Measurements from ENCODE around the gene GUCA2A. TPM values are rescaled to one million over a fixed set of nuclear protein-coding genes. Genes with fewer than 3 reads are reported as not detected.
"Not testable (repeated sequence)": the region's sequence is repeated elsewhere in the genome, so short reads cannot be mapped to it uniquely, and the experiment has no call there.

The GUCA2A gene, protein sequence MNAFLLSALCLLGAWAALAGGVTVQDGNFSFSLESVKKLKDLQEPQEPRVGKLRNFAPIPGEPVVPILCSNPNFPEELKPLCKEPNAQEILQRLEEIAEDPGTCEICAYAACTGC
- polyA plus RNA-seq, result not detected

DNA sequence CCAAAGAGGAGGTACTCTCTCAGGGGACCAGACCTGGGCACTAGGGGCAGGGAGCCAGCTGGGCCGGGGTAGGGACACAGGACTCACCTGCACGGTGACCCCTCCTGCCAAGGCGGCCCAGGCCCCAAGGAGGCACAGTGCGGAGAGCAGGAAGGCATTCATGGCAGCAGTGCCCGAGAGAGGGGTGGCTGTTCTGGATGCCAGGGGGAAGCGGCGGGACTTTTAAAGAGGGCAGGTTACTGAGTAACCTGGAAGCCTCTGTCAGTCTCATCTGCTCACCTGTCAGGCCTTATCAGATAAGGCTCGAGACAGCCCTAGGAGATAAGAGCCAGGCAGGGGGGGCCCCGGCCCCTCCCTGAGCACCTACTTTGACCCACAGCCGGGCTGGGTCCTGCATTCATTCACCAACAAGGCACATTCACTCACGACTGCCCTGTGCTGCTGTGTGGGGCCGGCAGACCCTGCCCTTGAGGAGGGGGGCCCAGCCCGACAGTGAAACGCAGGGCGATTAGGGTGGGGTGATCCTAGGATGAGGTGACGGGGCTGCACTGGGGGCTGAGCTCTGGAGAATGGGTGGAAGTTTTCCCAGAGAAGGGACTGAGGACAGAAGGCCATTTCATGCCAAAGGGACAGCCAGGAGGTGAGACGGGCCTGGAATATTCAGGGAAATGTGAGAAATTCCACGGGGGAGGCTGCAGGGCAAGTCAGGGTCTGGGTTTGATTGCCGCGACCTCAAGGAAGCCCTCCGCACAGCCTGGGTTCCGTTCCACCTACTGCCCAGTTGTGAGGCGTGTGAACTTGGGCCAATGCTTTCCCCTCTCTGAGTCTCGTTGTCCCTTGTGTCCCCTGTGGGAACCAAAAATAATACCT is at the start of gene GUCA2A:
GUCA2A (minus strand) TSS at position 195 of the 870 bp plus-strand sequence; CDS start at position 162, 33 bp downstream.
- no peaks in the 10 kb centered on the region for H3K36me3 Mint-ChIP-seq
- H3K4me3 Mint-ChIP-seq, result no peak within 1 kb of the TSS
- H3K27me3 Mint-ChIP-seq, result peaks cover 12% of the 10 kb centered on the region
- H3K4me1 Mint-ChIP-seq, result no peaks in the 10 kb centered on the region
- peaks cover 2 to 10% (median 2%) of the 10 kb centered on the region in 3 donors for H3K9me3 Mint-ChIP-seq
- no peak within 1 kb of the TSS for H3K27ac Mint-ChIP-seq

DNA sequence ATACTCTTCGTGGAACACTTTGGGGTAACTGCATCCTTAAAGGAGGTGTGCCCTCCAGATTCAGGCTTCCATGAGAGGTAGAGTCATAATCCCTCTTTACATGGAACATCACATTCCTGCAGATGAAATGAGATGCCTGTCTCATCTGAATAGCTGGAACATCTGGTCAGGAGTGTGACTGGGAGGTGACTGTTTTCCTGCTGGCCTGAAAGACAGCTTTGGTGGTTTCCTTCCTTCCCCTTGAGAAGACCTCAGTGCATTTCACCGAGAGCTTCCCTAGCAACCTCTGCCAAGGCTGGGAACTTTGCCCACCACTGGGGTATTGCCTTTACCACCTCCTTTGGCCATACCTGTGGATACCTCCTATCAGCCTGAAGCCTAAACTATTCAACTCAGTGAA is 46.7 kb upstream of the GUCA2A start:
- H3K4me1 Mint-ChIP-seq, result peaks cover 15 to 29% (median 17%) of the 10 kb centered on the region in 3 donors
- H3K4me3 Mint-ChIP-seq, result peak overlapping the region in 2 of 4 donors; percentile 20 to 65
- peaks cover 19% of the 10 kb centered on the region for H3K36me3 Mint-ChIP-seq
- no peaks in the 10 kb centered on the region for H3K27me3 Mint-ChIP-seq
- H3K27ac Mint-ChIP-seq, result no peak overlapping the region
- peaks cover 0 to 8% (median 6%) of the 10 kb centered on the region in 3 donors for H3K9me3 Mint-ChIP-seq

DNA sequence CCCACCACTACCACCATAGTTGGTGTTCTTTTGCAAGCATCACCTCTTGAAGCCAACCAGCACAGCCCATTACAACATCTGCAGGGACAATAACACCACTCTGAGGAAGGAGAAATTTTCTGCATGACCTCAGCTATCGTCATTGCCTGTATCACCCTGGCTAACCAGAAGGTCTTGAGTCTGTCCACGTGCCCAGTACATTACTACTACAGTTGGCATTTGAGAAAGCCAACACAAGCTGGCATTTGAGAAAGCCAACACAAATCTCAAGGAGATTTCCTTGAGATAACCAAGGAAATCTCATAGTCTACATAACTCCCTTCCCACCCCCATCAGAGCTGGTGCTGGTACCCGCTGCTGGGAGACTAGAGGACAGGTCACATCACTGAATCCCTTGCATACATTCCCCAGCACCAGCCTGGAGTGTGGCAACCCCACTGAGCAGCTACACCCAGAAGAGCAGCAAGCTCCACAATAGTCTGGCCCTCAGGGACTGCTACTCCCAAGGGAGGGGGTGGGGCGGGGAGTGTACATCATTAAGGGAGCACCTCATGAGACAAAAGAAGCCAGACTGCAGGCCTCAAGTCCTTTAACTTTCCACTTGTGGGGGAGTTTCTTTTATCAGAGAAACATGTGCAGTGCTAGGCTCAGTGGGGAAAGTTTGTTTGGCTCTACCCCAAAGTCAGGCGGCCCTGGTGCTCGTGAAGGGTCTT is 46.0 kb upstream of the GUCA2A start:
- no peak overlapping the region for H3K4me3 Mint-ChIP-seq

DNA sequence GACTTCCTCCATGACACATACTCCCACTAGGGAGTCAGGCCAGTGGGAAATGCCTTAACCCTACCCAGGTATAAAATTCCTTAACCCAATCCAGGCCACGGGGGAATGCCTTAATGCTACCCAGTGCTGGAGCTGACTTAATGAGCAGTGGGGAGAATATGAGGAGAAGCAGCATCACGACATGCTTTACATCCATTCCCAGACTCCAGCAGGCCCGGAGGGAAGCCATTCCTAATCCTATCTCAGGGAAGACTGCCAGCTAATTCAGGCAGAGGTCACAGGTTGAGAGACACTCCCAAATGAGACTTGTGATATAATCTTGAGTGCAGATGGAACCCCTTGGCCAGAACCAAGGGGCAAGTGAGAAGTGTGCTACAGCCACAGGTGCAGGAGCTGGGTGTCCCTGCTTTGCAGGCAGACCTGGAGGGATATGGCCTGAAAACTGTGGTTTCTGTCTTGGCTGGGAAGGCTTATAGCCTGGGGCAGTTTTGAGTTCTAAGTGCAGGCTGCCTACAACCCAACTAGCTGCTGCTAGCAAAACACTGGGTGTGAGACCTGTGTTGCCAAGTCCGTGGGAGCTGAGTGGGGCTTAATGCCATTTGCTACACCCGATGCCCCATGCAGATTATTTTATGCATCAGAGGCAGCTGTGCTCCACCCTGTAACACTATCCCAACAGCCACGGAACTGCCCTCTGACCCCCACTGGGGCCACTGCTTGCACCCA is 45.1 kb upstream of the GUCA2A start:
- H3K9me3 Mint-ChIP-seq, result peaks cover 2 to 8% (median 4%) of the 10 kb centered on the region in 3 donors
- H3K27ac Mint-ChIP-seq, result no peak overlapping the region
- H3K4me3 Mint-ChIP-seq, result peak overlapping the region in 2 of 4 donors; percentile 44 to 63
- H3K4me1 Mint-ChIP-seq, result peaks cover 15 to 28% (median 17%) of the 10 kb centered on the region in 3 donors
- H3K36me3 Mint-ChIP-seq, result peaks cover 17% of the 10 kb centered on the region
- no peaks in the 10 kb centered on the region for H3K27me3 Mint-ChIP-seq

More for the DNA sequence above, 46.0 kb upstream of the GUCA2A start:
- H3K9me3 Mint-ChIP-seq, result peaks cover 0 to 8% (median 6%) of the 10 kb centered on the region in 3 donors
- H3K27me3 Mint-ChIP-seq, result no peaks in the 10 kb centered on the region
- H3K27ac Mint-ChIP-seq, result peak overlapping the region in 1 of 3 donors; percentile 50
- peaks cover 15 to 29% (median 17%) of the 10 kb centered on the region in 3 donors for H3K4me1 Mint-ChIP-seq
- peaks cover 19% of the 10 kb centered on the region for H3K36me3 Mint-ChIP-seq

DNA sequence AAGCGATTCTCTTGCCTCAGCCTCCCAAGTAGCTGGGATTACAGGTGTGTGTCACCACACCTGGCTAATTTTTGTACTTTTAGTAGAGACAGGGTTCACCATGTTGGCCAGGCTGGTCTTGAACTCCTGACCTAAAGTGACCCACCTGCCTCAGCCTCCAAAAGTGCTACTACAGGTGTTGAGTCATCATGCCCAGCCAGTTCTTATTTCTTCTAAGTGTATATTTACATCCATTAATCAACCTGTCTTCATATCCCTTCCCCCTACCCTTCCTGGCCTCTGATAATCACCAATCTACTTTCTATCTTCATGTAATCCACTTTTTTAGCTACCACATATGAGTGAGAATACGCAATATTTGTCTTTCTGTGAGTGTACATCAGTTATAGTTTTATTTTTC is 42.4 kb upstream of the GUCA2A start:
- H3K4me3 Mint-ChIP-seq, H3K27me3 Mint-ChIP-seq: not testable (repeated sequence)
- Mint-ChIP-seq H3K9me3 (peaks cover 5 to 17% (median 6%) of the 10 kb centered on the region in 3 donors), H3K36me3 (peaks cover 23% of the 10 kb centered on the region), H3K4me1 (peaks cover 10 to 18% (median 17%) of the 10 kb centered on the region in 3 donors), H3K27ac (peak overlapping the region in 1 of 3 donors; percentile 20)

DNA sequence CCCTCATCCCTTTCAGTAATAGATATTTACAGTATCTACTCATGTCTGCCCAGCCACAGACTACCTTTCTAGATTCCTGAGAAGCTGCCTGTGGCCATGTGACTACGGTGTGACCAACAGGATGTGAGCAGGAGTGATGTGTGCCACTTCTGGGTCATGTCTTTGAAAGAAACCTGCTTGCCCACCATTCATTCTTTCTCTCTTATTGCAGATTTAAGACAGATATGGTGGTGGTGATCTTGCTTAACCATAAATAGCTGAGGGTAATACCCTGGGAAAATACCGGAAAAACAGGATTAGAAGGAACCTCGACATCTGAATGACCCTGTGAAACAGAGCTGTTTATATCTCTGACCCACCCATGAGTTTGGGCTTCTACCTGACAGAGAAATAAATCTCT is 41.6 kb upstream of the GUCA2A start:
- Mint-ChIP-seq H3K27me3 (no peaks in the 10 kb centered on the region), H3K4me3 (no peak overlapping the region), H3K4me1 (peaks cover 10 to 18% (median 12%) of the 10 kb centered on the region in 3 donors), H3K36me3 (peaks cover 24% of the 10 kb centered on the region), H3K9me3 (peaks cover 5 to 20% (median 6%) of the 10 kb centered on the region in 3 donors), H3K27ac (no peak overlapping the region)

DNA sequence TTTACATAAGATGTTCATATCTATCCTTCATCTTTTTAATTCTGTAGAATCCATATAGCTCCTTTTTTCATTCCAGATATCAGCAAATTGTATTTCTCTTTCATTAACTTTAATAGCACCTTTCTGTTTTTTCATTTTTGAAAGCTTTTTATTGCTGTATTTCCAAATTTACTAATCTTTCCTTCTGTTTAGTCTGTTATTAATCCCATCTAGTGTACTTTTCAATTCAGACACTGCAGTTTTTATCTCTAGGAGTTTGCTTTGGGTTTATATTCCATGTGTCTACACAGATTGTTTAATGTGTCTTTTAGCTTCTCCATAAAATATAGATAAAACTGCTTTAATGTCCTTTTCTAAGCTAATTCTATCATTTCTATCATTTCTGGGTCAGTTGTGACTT is 37.4 kb upstream of the GUCA2A start:
- peaks cover 0 to 3% (median under 1%) of the 10 kb centered on the region in 3 donors for H3K4me1 Mint-ChIP-seq
- no peak overlapping the region for H3K27ac Mint-ChIP-seq
- H3K36me3 Mint-ChIP-seq, result peaks cover 27% of the 10 kb centered on the region
- peaks cover 5 to 20% (median 6%) of the 10 kb centered on the region in 3 donors for H3K9me3 Mint-ChIP-seq
- no peaks in the 10 kb centered on the region for H3K27me3 Mint-ChIP-seq
- no peak overlapping the region for H3K4me3 Mint-ChIP-seq

DNA sequence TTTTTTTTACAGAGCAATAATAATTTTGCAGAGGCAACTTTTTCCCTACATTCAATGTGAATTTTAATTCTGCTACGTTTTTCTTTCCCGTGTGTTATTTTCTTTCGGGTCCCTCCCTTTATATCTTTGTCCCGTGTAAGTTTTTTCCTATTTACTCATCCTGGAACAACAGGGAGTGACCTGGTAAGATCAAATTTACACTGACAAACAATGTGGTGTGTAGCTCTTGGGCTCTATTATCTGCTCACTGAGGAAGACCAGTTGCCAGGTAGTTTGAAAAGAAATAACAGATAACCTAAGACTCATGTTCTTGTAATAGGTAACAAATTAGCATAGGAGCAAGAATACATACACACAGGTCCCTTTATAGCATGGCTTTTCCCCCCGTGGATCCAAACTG is 33.7 kb upstream of the GUCA2A start:
- H3K36me3 Mint-ChIP-seq, result peaks cover 18% of the 10 kb centered on the region
- no peak overlapping the region for H3K27ac Mint-ChIP-seq
- no peaks in the 10 kb centered on the region for H3K27me3 Mint-ChIP-seq
- H3K4me3 Mint-ChIP-seq, result no peak overlapping the region
- peaks cover 5 to 14% (median 5%) of the 10 kb centered on the region in 3 donors for H3K9me3 Mint-ChIP-seq
- H3K4me1 Mint-ChIP-seq, result peaks cover 0 to 1% (median 0%) of the 10 kb centered on the region in 3 donors

DNA sequence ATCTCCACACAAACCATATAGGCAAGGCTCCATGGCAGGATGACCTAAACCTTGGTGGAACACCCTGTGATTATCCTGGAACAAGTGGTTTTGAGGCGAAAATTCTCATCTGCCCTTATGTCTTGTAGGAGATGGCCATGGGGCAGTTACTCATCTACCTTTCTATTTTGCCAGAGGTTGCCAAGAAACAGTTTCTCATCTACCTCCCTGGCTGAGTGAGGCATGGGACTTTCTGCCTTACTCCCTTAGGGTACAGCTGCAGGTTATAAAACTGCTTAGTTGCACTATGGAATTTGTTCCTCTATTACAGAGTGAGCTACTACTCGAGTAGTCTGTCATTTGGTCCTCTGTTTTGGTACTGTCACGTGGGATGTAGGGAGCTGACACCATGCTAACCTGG is 31.3 kb upstream of the GUCA2A start:
- H3K27me3 Mint-ChIP-seq, result no peaks in the 10 kb centered on the region
- no peak overlapping the region for H3K4me3 Mint-ChIP-seq
- no peaks in the 10 kb centered on the region for H3K9me3 Mint-ChIP-seq
- peaks cover 12% of the 10 kb centered on the region for H3K36me3 Mint-ChIP-seq
- no peak overlapping the region for H3K27ac Mint-ChIP-seq
- H3K4me1 Mint-ChIP-seq, result no peaks in the 10 kb centered on the region

DNA sequence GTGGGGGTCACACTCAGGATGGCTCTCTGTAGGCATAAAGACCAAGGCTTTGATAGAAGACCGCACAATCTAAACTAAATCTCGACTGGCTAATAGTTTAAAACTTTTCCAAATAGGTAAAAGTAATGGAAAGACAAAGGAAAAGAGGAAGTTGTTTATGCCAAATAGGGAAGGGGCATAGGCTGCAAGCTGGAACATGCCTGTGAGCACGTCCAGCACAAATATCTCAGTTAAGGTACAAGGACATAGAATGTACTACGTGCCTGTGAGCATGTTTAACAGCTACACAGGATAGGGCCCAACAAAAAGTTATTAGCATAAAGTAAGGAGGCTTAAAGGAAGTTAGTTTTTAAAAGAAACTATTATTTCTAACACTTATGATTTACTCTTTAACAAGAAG is 27.6 kb upstream of the GUCA2A start:
- H3K9me3 Mint-ChIP-seq, result no peaks in the 10 kb centered on the region
- no peaks in the 10 kb centered on the region for H3K4me1 Mint-ChIP-seq
- H3K36me3 Mint-ChIP-seq, result peaks cover 10% of the 10 kb centered on the region
- no peak overlapping the region for H3K4me3 Mint-ChIP-seq
- no peaks in the 10 kb centered on the region for H3K27me3 Mint-ChIP-seq
- H3K27ac Mint-ChIP-seq, result no peak overlapping the region

DNA sequence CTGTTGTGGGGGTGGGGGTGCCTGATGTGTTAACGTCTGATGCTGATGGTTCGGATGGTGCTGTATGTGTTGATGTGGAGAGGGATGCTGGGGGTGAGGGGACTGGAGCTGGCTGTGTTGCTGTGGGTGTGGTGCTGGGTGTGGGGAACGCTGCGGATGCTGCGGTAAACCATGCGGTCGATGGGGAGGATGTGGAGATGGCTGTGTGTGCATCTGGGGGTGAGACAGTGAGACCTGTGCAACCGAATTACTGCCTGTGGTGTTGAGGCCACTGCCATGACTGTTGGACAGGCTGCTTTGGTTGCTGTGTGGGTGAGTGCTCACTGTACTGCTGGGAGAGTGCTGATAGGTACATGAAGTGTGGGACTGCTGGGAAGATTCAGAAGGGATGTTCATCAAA is 26.8 kb upstream of the GUCA2A start:
- no peaks in the 10 kb centered on the region for H3K27me3 Mint-ChIP-seq
- H3K4me1 Mint-ChIP-seq, result no peaks in the 10 kb centered on the region
- no peak overlapping the region for H3K4me3 Mint-ChIP-seq
- H3K27ac Mint-ChIP-seq, result no peak overlapping the region
- H3K36me3 Mint-ChIP-seq, result peaks cover 10% of the 10 kb centered on the region
- no peaks in the 10 kb centered on the region for H3K9me3 Mint-ChIP-seq

DNA sequence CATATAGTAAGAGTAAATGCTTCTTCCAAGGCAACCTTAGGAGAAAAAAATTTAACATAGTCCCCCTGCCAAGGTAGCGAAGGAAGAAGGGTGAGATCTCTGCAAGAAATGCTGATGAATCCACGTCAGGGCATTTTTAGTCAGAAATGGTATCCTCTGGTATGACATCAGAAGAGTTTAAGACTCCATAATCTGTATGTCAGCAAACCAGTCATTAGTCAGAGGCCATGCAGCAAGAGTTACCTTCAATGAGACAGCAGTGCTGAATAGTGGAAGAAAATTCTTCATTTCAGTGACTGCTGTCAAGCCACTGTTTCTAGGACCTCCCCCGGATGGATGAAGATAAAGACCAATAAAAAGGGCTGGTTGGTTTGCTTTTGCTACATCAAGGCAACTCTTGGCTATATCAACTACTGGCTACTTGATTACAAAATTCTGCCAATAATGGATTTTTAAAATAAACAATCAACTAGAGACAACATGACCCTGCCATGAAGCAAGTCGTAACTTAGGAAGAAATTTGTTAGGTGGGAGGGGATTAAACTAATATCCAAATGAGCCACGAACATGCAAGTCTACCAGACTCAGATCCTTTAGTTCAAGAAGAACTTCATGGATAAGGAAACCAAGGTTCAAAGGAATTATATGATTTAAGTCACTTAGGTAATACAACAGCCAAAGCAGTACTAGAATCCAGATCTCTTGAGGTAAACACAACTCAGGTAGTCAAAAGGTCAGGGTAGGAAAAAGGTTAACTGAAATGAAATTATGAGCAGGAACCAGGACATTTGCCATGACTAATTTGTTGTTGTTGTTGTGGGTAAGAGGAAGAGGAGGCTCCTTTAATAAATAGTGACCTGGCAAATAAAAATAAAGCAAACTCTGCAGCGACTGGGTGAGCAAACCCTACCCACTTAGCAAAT is 25.6 kb upstream of the GUCA2A start:
- Mint-ChIP-seq H3K27ac (no peak overlapping the region), H3K4me1 (no peaks in the 10 kb centered on the region), H3K4me3 (no peak overlapping the region), H3K27me3 (no peaks in the 10 kb centered on the region), H3K9me3 (no peaks in the 10 kb centered on the region), H3K36me3 (peaks cover 10% of the 10 kb centered on the region)

DNA sequence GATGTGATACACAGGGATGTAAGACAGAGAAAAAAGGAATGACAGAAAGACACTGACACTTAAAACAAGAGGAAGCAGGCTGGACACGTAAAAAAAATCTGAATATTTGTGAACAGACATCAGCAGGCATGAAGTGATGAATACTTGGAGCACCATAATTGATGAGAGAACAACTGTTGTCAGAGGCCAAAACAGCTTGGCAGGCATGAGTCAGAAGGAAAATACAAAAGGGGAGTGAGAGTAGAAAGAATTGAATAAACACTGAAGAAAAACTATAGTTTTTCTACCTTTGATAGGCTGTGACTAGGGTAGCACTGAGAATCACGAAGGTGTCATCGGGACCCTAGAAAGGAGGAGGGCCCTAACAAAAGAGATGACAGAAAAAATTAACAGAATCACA is 21.6 kb upstream of the GUCA2A start:
- Mint-ChIP-seq H3K9me3 (no peaks in the 10 kb centered on the region), H3K4me1 (peaks cover 0 to 1% (median 0%) of the 10 kb centered on the region in 3 donors), H3K36me3 (peaks cover 7% of the 10 kb centered on the region), H3K4me3 (no peak overlapping the region), H3K27me3 (no peaks in the 10 kb centered on the region), H3K27ac (no peak overlapping the region)

DNA sequence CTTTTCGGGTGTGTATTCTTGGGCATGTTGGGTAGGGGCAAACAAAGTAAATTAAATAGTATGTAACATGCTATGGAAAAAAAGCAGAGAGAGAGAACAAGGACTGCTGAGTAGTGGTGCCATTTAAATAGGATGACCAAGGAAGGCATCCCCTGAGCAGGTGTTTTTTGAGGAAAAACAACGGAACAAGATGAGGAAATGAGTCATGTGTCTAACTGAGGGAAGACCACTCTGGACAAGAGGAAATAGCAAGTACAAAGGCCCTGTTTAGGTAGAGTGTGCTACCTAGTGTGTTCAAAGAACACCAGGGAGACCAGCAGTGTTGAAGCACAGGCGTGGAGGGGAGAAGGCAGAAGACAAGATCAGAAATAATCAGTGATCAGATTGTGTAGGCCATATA is 20.1 kb upstream of the GUCA2A start:
- no peaks in the 10 kb centered on the region for H3K9me3 Mint-ChIP-seq
- peaks cover 6% of the 10 kb centered on the region for H3K36me3 Mint-ChIP-seq
- H3K27ac Mint-ChIP-seq, result no peak overlapping the region
- peaks cover 0 to 1% (median 0%) of the 10 kb centered on the region in 3 donors for H3K4me1 Mint-ChIP-seq
- no peaks in the 10 kb centered on the region for H3K27me3 Mint-ChIP-seq
- peak overlapping the region in 1 of 4 donors; percentile 20 for H3K4me3 Mint-ChIP-seq
